ENCODE data around the gene POLR3F.
"Not testable (repeated sequence)": the region's sequence is repeated elsewhere in the genome, so short reads cannot be mapped to it uniquely, and the experiment has no call there.

The POLR3F gene

GRCh38 chr20:18515973-18516372 lies 48.8 kb downstream of the POLR3F start:
- no peak for FAIRE-seq
- TF ChIP-seq, protein P1, sequence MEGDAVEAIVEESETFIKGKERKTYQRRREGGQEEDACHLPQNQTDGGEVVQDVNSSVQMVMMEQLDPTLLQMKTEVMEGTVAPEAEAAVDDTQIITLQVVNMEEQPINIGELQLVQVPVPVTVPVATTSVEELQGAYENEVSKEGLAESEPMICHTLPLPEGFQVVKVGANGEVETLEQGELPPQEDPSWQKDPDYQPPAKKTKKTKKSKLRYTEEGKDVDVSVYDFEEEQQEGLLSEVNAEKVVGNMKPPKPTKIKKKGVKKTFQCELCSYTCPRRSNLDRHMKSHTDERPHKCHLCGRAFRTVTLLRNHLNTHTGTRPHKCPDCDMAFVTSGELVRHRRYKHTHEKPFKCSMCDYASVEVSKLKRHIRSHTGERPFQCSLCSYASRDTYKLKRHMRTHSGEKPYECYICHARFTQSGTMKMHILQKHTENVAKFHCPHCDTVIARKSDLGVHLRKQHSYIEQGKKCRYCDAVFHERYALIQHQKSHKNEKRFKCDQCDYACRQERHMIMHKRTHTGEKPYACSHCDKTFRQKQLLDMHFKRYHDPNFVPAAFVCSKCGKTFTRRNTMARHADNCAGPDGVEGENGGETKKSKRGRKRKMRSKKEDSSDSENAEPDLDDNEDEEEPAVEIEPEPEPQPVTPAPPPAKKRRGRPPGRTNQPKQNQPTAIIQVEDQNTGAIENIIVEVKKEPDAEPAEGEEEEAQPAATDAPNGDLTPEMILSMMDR (IDR thresholded peaks at IDR 0.05; ENCODE audit: insufficient read depth, missing control alignments) = no peak

GRCh38 chr20:18522066-18522465 lies 54.9 kb downstream of the POLR3F start:
- not testable (repeated sequence) for DNase-seq (ENCODE audit: insufficient read length, low spot score); FAIRE-seq

More at GRCh38 chr20:18515973-18516372, 48.8 kb downstream of the POLR3F start:
- no peak for DNase-seq (ENCODE audit: insufficient read length, low spot score)

- FAIRE-seq = no peak
- no peak for DNase-seq (ENCODE audit: insufficient read length, low spot score)
- TF ChIP-seq, protein P1 (IDR thresholded peaks at IDR 0.05; ENCODE audit: insufficient read depth, missing control alignments) = no peak
Observed at GRCh38 chr20:18523066-18523465, 55.9 kb downstream of the POLR3F start.

GRCh38 chr20:18524646-18525045 lies 57.5 kb downstream of the POLR3F start:
- no peak for FAIRE-seq

DNA sequence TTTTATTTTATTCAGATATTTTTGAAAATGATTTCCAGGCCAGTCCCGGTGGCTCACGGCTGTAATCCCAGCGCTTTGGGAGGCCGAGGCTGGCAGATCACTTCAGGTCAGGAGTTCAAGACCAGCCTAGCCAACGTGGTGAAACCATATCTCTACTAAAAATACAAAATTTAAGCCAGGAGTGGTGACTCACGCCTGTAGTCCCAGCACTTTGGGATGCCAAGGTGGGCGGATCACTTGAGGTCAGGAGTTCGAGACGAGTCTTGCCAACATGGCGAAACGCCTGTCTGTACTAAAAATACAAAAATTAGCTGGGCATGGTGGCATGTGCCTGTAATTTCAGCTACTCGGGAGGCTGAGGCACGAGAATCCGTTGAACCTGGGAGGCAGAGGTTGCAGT lies 59.6 kb downstream of the POLR3F start:
- DNase-seq (ENCODE audit: insufficient read length, low spot score); FAIRE-seq: not testable (repeated sequence)

More at GRCh38 chr20:18524646-18525045, 57.5 kb downstream of the POLR3F start:
- no peak for DNase-seq (ENCODE audit: insufficient read length, low spot score)
- TF ChIP-seq, protein P1 (IDR thresholded peaks at IDR 0.05; ENCODE audit: insufficient read depth, missing control alignments) = no peak

DNA sequence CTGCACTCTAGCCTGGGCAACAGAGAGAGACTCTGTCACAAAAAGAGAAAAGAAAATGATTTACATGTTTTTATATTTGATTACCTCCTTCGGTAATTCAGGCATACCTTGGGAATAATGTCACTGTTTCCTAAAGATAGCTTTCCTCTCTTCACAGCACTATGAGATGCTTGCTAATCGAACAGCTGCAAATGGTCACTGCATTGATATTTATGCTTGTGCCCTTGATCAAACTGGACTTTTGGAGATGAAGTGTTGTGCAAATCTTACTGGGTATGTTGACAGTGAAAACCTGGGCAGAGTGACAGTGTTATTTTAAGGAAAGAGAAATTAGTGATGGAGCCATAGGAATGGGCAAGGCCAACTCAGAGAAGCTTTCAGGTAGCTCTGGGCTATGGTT lies 60.1 kb downstream of the POLR3F start:
- TF ChIP-seq, protein P1 (IDR thresholded peaks at IDR 0.05; ENCODE audit: insufficient read depth, missing control alignments) = no peak
- FAIRE-seq = no peak
- DNase-seq (ENCODE audit: insufficient read length, low spot score) = no peak

- DNase-seq (ENCODE audit: insufficient read length, low spot score) (no peak), FAIRE-seq (no peak)
- TF ChIP-seq, protein P1 (IDR thresholded peaks at IDR 0.05; ENCODE audit: insufficient read depth, missing control alignments) = no peak
Observed at GRCh38 chr20:18527836-18528235, 60.6 kb downstream of the POLR3F start.

DNA sequence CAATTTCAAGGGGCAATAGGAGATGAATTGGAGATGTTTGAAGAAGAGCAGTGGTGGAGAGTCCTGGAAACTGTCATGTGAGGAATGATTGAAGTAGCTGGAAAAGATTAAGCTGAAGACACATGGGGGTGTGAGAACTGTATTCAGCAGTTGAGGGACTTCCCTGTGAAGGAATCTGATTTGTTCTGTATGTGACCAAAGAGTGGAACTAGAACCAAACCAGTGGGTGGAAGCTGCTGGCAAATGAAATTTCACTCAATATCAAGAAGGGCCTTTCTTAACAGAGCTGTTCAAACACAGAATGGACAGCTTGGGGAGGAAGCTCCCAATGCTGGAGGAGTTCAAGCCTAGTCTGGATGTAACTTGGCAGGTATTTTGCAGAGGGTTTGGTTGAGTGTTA lies 61.9 kb downstream of the POLR3F start:
- TF ChIP-seq, protein P1 (IDR thresholded peaks at IDR 0.05; ENCODE audit: insufficient read depth, missing control alignments) = no peak
- no peak for FAIRE-seq
- DNase-seq (ENCODE audit: insufficient read length, low spot score) = no peak
